ENCODE results near the gene CRYGS.

- TF ChIP-seq EZH2 (IDR thresholded peaks at IDR 0.05; ENCODE audit: low read depth, unreplicated experiment): no peak
- no peak for TF ChIP-seq CTCF (conservative IDR thresholded peaks at IDR 0.05; ENCODE audit: low read depth in 2 of 2)
- no peak for TF ChIP-seq POLR2AphosphoS5 (IDR thresholded peaks at IDR 0.05; ENCODE audit: low read depth)
- no peak for TF ChIP-seq REST (IDR thresholded peaks at IDR 0.05; ENCODE audit: unreplicated experiment)
- TF ChIP-seq EZH2phosphoT487 (IDR thresholded peaks at IDR 0.05; ENCODE audit: unreplicated experiment): no peak
- TF ChIP-seq CREB1 (CRISPR knock-in tag; IDR thresholded peaks at IDR 0.05; ENCODE audit: low read depth): no peak
- no peak for TF ChIP-seq ETS1 (IDR thresholded peaks at IDR 0.05)
Measured at GRCh38 chr3:186526256-186526606, 17.9 kb downstream of the CRYGS start.

Data from GM23338 (cell line).